Prostate gland (tissue), 2 donors: ENCODE measurements around the gene NLRC3. TPM values are rescaled to one million over a fixed set of nuclear protein-coding genes. Genes with fewer than 3 reads are reported as not detected.
"Not testable (repeated sequence)": the region's sequence is repeated elsewhere in the genome, so short reads cannot be mapped to it uniquely, and the experiment has no call there.

ENCODE experiments used
- DNase-seq: peaks from one replicate; pipeline ENCODE4 v3.0.0-alpha.2; 2019; ENCODE audit warnings: low spot score
- H3K27ac ChIP-seq, 2 donors: fragments of 200-600 bp; sonication (generic); 2 replicates each; pipeline ENCODE4 v1.5.1; 2017 to 2019
- H3K27me3 ChIP-seq: fragments of 200-600 bp; sonication (generic); replicated peaks from 2 replicates; pipeline ENCODE4 v1.5.1; 2019; ENCODE audit not compliant: insufficient read depth
- H3K36me3 ChIP-seq, 2 donors: fragments of 200-600 bp; sonication (generic); 1 replicate in 1 of 2; 2 replicates in 1 of 2; pipeline versions ENCODE4 v1.5.1 to v1.8.1; 2017 to 2019
- H3K4me1 ChIP-seq: fragments of 200-600 bp; sonication (generic); replicated peaks from 2 replicates; pipeline ENCODE4 v1.5.1; 2019
- H3K4me3 ChIP-seq, 2 donors: fragments of 200-600 bp; sonication (generic); 2 replicates each; pipeline ENCODE4 v1.5.1; 2017 to 2019
- H3K9me3 ChIP-seq: fragments of 200-600 bp; sonication (generic); 2 replicates; pipeline ENCODE4 v1.5.1; 2017
- CTCF ChIP-seq, 4 experiments: fragments of 200-600 bp in 2 of 4; fragments of 450-650 bp in 2 of 4; sonication (generic) in 2 of 4; IDR thresholded peaks; 1 replicate in 3 of 4; 2 replicates in 1 of 4; pipeline ENCODE4 v1.5.1; 2016 to 2019; ENCODE audit warnings: antibody characterized with exemption in 4 of 4, mild to moderate bottlenecking in 2 of 4, moderate library complexity in 2 of 4
- POLR2A ChIP-seq: fragments of 450-650 bp; IDR thresholded peaks from one replicate; pipeline ENCODE4 v1.6.1; 2016; ENCODE audit warnings: antibody characterized with exemption, mild to moderate bottlenecking
- POLR2AphosphoS5 ChIP-seq: sonication (generic); formaldehyde crosslinking; IDR thresholded peaks from one replicate; pipeline ENCODE4 v1.6.1; 2017; ENCODE audit warnings: antibody characterized with exemption
- WGBS: methylation state at CpG from one replicate; pipeline ENCODE4 v1.1.5; 2018; 5-methylcytosine and 5-hydroxymethylcytosine counted together
- intact Hi-C: fragments of 100-400 bp; cut with DNase I; formaldehyde crosslinking; loops from one replicate; pipeline ENCODE4 v1.14.2; 2022
- total RNA-seq, 2 donors: library from RNA; depleted of rRNA; stranded (reverse); fragments of >200 nt; gene quantifications; one replicate each; pipeline ENCODE4 v1.1.0, GENCODE V29; 2016

NLRC3 gene
- total RNA-seq, 2 donors from 2014 or later, result 0.85 to 0.87 TPM

- no peak for DNase-seq
- no peaks in the 10 kb centered on the region for H3K4me1 ChIP-seq
- no peaks in the 10 kb centered on the region for H3K27me3 ChIP-seq
- 94% methylated on average over 7 of the region's 7 CpGs for WGBS
- no peak overlapping the region for H3K27ac ChIP-seq
- H3K4me3 ChIP-seq, result no peak overlapping the region
- intact Hi-C loops, result loop anchor here (10.0 kb wide), 1 partner anchor 224 kb away; the partner anchor contains the start of gene ZNF263
- H3K9me3 ChIP-seq, result no peaks in the 10 kb centered on the region
- H3K36me3 ChIP-seq, result peaks cover 6 to 21% of the 10 kb centered on the region in 2 donors
- TF ChIP-seq POLR2AphosphoS5 (no peak), POLR2A (no peak), CTCF (IDR thresholded peaks at IDR 0.05) (no peak)
Measured at GRCh38 chr16:3508736-3509135, 68.5 kb downstream of the NLRC3 start.

DNA sequence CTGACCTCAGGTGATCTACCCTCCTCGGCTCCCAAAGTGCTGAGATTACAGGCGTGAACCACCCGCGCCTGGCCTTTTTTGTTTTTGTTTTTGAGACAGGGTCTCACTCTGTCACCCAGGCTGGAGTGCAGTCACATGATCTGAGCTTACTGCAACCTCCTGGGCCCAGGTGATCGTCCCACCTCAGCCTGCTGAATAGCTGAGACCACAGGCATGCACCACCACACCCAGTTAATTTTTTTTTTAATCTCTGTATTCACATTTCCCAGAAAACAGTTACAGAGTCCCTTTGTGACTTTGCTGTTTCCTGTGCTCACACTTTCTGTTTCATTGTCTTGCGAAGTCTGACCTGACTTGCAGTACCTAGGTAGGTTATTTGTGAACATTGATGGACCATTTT, 73.7 kb downstream of the NLRC3 start:
- no peak for DNase-seq
- intact Hi-C loops, result loop anchor here (10.0 kb wide), 1 partner anchor 219 kb away; the partner anchor contains the start of gene ZNF263
- Histone ChIP-seq H3K9me3 (no peaks in the 10 kb centered on the region), H3K4me3 (no peak overlapping the region), H3K27me3 (no peaks in the 10 kb centered on the region), H3K4me1 (peaks cover 6% of the 10 kb centered on the region), H3K27ac (no peak overlapping the region), H3K36me3 (peaks cover 6 to 9% of the 10 kb centered on the region in 2 donors)
- no peak for TF ChIP-seq POLR2AphosphoS5
- TF ChIP-seq CTCF (IDR thresholded peaks at IDR 0.05), result no peak
- no peak for TF ChIP-seq POLR2A
- WGBS, result 75% methylated on average over 6 of the region's 6 CpGs

DNA sequence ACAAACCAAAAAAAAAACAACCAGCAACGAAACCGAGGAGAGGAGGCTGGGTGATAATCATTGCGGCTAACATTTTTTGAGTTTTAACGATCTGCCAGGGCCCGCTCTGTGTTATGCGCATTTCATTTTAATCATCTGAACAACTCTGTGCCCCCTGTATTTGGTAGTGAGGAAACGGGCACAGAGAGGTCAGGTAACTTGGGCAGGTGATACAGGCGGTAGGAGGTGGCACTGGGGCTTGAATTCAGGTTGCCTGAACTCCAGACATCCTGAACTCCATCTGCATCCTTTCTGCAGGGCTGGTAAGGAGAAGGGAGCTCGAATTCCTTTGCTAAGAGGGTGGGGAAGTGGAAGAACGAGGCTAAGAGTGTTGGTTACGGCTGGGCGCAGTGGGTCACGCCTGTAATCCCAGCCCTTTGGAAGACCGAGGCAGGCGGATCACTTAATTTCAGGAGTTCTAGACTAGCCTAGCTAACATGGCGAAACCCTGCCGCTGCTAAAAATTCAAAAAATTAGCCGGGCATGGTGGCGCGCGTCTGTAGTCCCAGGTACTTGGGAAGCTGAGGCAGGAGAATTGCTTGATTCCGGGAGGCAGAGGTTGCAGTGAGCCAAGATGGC, 75.3 kb downstream of the NLRC3 start:
- Histone ChIP-seq H3K4me1 (peaks cover 6% of the 10 kb centered on the region), H3K9me3 (no peaks in the 10 kb centered on the region), H3K27me3 (no peaks in the 10 kb centered on the region), H3K36me3 (peaks cover 0 to 9% of the 10 kb centered on the region in 2 donors), H3K27ac (peak overlapping the region in 1 of 2 donors; percentile 73), H3K4me3 (peak overlapping the region; percentile 82 to 94)
- intact Hi-C loops, result loop anchor here (10.0 kb wide), 1 partner anchor 217 kb away; the partner anchor contains the start of gene ZNF263
- whole genome bisulfite sequencing, result 72% methylated on average over 22 of the region's 22 CpGs
- DNase-seq, result no peak
- TF ChIP-seq POLR2AphosphoS5 (no peak), CTCF (IDR thresholded peaks at IDR 0.05) (no peak), POLR2A (no peak)

DNA sequence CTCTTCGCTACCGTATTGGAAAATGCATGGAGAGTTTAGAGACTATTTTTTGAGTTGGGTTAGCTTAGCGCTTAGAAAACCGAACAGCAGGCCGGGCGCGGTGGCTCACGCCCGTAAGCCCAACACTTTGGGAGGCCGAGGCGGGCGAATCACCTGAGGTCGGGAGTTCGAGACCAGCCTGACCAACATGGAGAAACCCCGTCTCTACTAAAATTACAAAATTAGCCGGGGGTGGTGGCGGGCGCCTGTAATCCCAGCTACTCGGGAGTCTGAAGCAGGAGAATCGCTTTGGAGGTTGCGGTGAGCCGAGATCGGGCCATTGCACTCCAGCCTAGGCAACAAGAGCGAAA, 75.8 kb downstream of the NLRC3 start:
- intact Hi-C loops, result loop anchor here (10.0 kb wide), 1 partner anchor 217 kb away; the partner anchor contains the start of gene ZNF263
- DNase-seq, H3K9me3 ChIP-seq, H3K27me3 ChIP-seq, H3K36me3 ChIP-seq, H3K4me1 ChIP-seq: not testable (repeated sequence)
- H3K4me3 ChIP-seq, result peak overlapping the region; percentile 82 to 94
- H3K27ac ChIP-seq, result peak overlapping the region; percentile 73 to 77
- 9% methylated on average over 24 of the region's 24 CpGs for WGBS

- TF ChIP-seq CTCF (IDR thresholded peaks at IDR 0.05), result no peak
- TF ChIP-seq POLR2AphosphoS5, result no peak
- no peak for TF ChIP-seq POLR2A
- WGBS, result 96% methylated on average over 16 of the region's 16 CpGs
- Histone ChIP-seq H3K27me3 (no peaks in the 10 kb centered on the region), H3K4me3 (no peak overlapping the region), H3K4me1 (peaks cover 6% of the 10 kb centered on the region), H3K36me3 (no peaks in the 10 kb centered on the region), H3K9me3 (no peaks in the 10 kb centered on the region), H3K27ac (no peak overlapping the region)
- no peak for DNase-seq
- intact Hi-C loops, result no loop called here
Measured at GRCh38 chr16:3498988-3499387, 78.2 kb downstream of the NLRC3 start.
